Activated naive CD8-positive, alpha-beta T cell treated with anti-CD3 and anti-CD28 coated beads, Interleukin-2, amount 10 ng/mL, durations not matched to agents 7 days and 5 days (primary cell): ENCODE results near the gene HS6ST3. TPM values are rescaled to one million over a fixed set of nuclear protein-coding genes. Genes with fewer than 3 reads are reported as not detected.

ENCODE experiments used
- ATAC-seq: fragments of 150-1000 bp; cut with Tn5 transposase; one replicate; pipeline ENCODE4 v1.10.0; 2021; ENCODE audit warnings: low read depth, moderate library complexity
- POLR2A ChIA-PET: fragments of 350-600 bp; sonication (Branson Sonifier 250); formaldehyde crosslinking; loops from one replicate; lab custom pipeline; 2021; ENCODE audit warnings: antibody characterized with exemption; lab: Charles Lee
- DNase-seq: peaks from one replicate; pipeline ENCODE4 v3.0.0; 2021
- H3K27ac Mint-ChIP-seq: one replicate; pipeline ENCODE4 v1.8.0; 2022; ENCODE audit warnings: mild to moderate bottlenecking, mixed read lengths
- H3K27me3 Mint-ChIP-seq: one replicate; pipeline ENCODE4 v1.8.0; 2022; ENCODE audit warnings: mild to moderate bottlenecking, moderate library complexity, mixed read lengths
- H3K36me3 Mint-ChIP-seq: one replicate; pipeline ENCODE4 v1.8.0; 2021; ENCODE audit warnings: mild to moderate bottlenecking, mixed read lengths
- H3K4me1 Mint-ChIP-seq: one replicate; pipeline ENCODE4 v1.8.0; 2021; ENCODE audit warnings: mixed read lengths
- H3K4me3 Mint-ChIP-seq: one replicate; pipeline ENCODE4 v1.8.0; 2022; ENCODE audit warnings: mild to moderate bottlenecking, moderate library complexity, mixed read lengths
- H3K9me3 Mint-ChIP-seq: one replicate; pipeline ENCODE4 v1.8.0; 2021; ENCODE audit warnings: mixed read lengths
- total RNA-seq, 2 experiments: library from RNA; stranded (reverse); gene quantifications; one replicate each; pipeline ENCODE4 v1.2.3, GENCODE V29; 2021

Gene HS6ST3
- total RNA-seq, 2 experiments from 2014 or later = not detected

DNA sequence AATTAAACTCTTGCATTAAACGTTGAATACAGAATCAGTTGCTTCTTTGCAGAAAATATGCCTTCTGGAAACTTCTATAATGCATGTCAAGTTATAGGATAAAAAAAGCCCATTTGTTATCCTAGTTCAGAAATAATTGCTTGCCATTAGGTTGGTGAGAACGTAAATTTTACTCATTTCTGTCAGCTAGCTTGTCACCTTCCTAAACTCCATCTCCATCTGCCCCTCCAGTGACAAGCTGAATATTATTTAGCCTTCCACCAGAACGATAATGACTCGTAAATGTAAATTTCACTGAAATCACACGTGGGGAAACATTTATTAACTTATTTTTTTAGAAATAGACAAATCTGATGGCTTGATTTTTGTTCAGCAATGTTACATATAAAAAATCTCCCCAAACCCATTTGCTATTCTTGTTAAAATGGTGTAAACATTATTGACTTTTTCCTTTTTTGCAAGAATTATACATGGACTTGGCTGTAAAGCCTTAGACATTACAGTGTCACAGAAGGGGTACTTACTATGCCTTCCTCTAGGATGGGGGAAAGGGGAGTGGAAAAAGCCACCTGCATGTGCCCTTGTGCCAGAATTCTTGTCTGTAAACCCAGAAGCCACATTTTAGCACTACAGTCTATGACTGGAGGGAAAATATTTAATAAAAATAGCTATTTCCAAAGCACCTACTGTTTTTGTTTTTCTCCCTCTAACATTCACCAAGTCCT lies 577.5 kb downstream of the HS6ST3 start:
- Mint-ChIP-seq H3K27me3 (no peaks in the 10 kb centered on the region), H3K36me3 (no peaks in the 10 kb centered on the region), H3K27ac (no peak overlapping the region), H3K4me3 (no peak overlapping the region), H3K4me1 (no peaks in the 10 kb centered on the region), H3K9me3 (peaks cover 8% of the 10 kb centered on the region)
- ATAC-seq (no peak), DNase-seq (no peak)
- POLR2A ChIA-PET = no interaction called here

DNA sequence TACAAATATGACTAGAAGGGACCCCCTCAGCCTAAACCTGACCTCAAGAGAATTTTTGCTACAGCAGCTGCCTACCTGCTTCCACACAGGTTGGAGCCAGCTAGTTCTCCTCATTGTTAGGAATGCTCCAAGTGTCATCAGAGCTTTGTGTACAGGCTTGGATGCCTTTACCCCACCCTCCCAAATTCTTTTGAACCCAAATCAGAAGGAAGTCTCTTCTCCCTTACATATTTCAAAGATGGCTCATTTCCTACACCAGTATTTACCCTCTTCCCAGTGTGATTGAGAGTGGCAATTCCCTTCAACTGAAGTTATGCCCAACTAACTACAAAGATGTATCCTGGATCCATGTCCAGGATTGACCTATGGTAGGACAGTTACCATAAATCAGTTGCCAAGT lies 581.2 kb downstream of the HS6ST3 start:
- no peaks in the 10 kb centered on the region for H3K27me3 Mint-ChIP-seq
- DNase-seq (no peak), ATAC-seq (no peak)
- H3K9me3 Mint-ChIP-seq = peaks cover 1% of the 10 kb centered on the region
- POLR2A ChIA-PET = no interaction called here
- no peaks in the 10 kb centered on the region for H3K36me3 Mint-ChIP-seq
- H3K4me3 Mint-ChIP-seq = no peak overlapping the region
- no peaks in the 10 kb centered on the region for H3K4me1 Mint-ChIP-seq
- H3K27ac Mint-ChIP-seq = no peak overlapping the region

DNA sequence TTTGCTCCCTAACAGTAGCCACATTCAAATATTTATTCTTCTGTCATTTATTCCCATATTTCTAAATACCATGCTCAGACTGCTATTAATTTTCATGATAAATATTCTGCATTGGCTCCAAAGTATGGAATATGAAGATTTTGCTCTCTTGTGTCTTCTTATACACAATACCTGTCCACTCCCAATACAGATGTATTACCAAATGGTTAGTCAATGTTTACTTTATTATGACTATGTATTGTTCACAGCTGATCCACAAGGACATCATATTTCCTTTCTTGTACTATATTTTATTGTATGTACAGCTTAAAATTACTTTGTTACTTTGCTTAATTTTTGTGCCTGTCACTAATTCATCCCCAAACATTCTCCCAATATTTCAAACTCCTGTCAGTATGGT lies 582.1 kb downstream of the HS6ST3 start:
- H3K4me1 Mint-ChIP-seq = no peaks in the 10 kb centered on the region
- no peaks in the 10 kb centered on the region for H3K27me3 Mint-ChIP-seq
- POLR2A ChIA-PET = no interaction called here
- DNase-seq (no peak), ATAC-seq (no peak)
- H3K9me3 Mint-ChIP-seq = peaks cover 1% of the 10 kb centered on the region
- H3K4me3 Mint-ChIP-seq = no peak overlapping the region
- H3K27ac Mint-ChIP-seq = no peak overlapping the region
- H3K36me3 Mint-ChIP-seq = no peaks in the 10 kb centered on the region

DNA sequence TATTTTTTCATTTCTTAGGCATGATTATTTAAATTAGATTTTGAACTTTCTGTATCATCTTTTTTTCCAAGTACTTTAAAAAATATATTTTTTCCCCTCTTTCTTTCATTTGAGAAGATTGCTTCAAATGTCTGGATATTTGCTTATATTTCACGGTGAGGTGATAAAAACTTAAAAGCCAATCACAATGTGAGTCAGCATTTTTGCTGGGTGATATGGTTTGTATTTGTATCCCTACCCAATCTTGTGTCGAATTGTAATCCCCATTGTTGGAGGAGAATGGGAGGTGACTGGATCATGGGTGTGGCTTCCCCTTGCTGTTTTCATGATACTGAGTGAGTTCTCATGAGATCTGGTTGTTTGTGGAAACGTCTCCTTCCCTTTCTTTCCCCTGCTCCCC lies 583.9 kb downstream of the HS6ST3 start:
- Mint-ChIP-seq H3K9me3 (peaks cover 1% of the 10 kb centered on the region), H3K27ac (no peak overlapping the region), H3K4me1 (no peaks in the 10 kb centered on the region), H3K36me3 (no peaks in the 10 kb centered on the region), H3K4me3 (no peak overlapping the region), H3K27me3 (no peaks in the 10 kb centered on the region)
- DNase-seq (no peak), ATAC-seq (no peak)
- POLR2A ChIA-PET = no interaction called here

DNA sequence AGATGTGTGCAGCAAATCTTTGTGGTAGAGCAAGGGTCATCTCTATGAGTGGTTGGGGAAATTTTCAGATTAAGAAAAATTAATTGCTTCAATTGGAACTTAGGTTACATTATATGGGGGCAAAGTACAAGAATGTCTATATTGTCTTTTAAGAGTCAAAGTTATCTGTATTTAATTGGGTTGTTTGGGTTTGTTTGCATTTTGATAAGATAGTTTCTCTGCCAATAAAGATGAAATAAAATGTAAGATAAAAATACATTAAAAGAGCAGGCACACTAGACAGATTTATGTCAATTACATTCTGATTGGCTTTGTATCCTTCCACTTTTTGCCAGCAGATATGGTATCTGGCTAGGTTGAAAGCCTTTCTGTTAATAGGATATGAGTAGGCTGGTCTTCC lies 587.1 kb downstream of the HS6ST3 start:
- ATAC-seq = no peak
- no peak overlapping the region for H3K27ac Mint-ChIP-seq
- POLR2A ChIA-PET = no interaction called here
- DNase-seq = no peak
- peaks cover 2% of the 10 kb centered on the region for H3K9me3 Mint-ChIP-seq
- H3K4me3 Mint-ChIP-seq = no peak overlapping the region
- no peaks in the 10 kb centered on the region for H3K4me1 Mint-ChIP-seq
- no peaks in the 10 kb centered on the region for H3K36me3 Mint-ChIP-seq
- H3K27me3 Mint-ChIP-seq = no peaks in the 10 kb centered on the region

DNA sequence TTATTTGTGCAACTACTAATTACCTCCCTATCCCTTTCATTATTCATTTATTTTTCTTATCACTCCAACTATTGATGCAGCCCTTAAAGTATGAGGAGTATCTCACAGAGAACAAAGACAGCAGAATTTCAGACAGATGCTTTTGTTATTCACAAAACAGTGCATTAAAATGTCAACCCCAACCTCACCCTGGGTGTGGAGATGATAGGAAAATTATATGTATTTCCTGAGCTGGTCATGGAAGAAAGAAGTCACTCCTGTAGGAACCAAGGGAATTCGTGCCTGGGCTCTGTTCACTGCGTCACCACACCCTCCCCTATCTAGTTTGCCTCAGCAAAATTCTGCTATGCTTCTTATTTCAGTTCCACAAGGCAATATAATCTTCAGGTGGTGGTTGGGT lies 588.9 kb downstream of the HS6ST3 start:
- H3K4me1 Mint-ChIP-seq = no peaks in the 10 kb centered on the region
- H3K27me3 Mint-ChIP-seq = no peaks in the 10 kb centered on the region
- H3K36me3 Mint-ChIP-seq = no peaks in the 10 kb centered on the region
- H3K27ac Mint-ChIP-seq = no peak overlapping the region
- ATAC-seq = no peak
- POLR2A ChIA-PET = no interaction called here
- H3K9me3 Mint-ChIP-seq = peaks cover 2% of the 10 kb centered on the region
- no peak for DNase-seq
- H3K4me3 Mint-ChIP-seq = no peak overlapping the region

DNA sequence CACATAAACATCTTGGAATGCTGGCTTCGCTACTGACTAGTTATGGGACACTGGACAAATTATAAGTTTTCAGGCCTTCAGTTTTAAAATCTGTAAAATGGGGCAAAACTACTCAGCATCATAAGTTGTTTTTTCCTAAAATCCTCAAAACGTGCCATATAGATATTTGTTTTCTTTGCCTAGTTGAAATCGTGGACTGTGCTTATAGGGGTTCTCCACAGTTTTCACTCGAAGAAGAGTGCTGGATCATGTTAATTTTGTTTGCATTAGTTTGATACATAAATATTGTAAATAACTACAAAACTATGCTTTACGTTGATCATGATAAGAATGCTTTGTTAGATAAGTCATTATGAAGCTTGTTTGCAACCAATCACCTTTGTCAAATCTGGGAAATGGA lies 591.0 kb downstream of the HS6ST3 start:
- Mint-ChIP-seq H3K27me3 (no peaks in the 10 kb centered on the region), H3K4me1 (no peaks in the 10 kb centered on the region), H3K27ac (no peak overlapping the region), H3K36me3 (no peaks in the 10 kb centered on the region), H3K4me3 (no peak overlapping the region), H3K9me3 (peaks cover 2% of the 10 kb centered on the region)
- no peak for ATAC-seq
- POLR2A ChIA-PET = no interaction called here
- DNase-seq = no peak

DNA sequence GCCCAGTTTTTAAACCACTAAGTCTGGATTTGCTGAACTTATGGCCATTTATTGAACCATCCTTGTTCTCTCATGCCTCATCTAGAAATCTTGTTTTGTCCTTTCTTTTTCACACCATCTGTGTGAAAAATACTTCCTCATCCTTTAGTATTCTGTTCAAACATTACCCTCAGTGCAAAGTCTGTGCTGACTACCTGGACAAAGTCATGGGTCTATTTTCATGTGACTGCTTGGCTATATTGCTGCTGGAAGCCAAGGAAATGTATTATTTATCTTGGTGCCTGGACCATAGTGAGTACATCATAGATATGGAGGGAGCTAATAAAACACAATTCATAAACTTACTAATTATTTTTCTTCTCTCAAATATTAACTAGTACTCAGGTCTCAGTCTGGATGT lies 591.9 kb downstream of the HS6ST3 start:
- no peaks in the 10 kb centered on the region for H3K27me3 Mint-ChIP-seq
- no peak overlapping the region for H3K27ac Mint-ChIP-seq
- H3K4me3 Mint-ChIP-seq = no peak overlapping the region
- H3K4me1 Mint-ChIP-seq = no peaks in the 10 kb centered on the region
- POLR2A ChIA-PET = no interaction called here
- no peak for ATAC-seq
- H3K9me3 Mint-ChIP-seq = peaks cover 2% of the 10 kb centered on the region
- no peak for DNase-seq
- H3K36me3 Mint-ChIP-seq = no peaks in the 10 kb centered on the region

DNA sequence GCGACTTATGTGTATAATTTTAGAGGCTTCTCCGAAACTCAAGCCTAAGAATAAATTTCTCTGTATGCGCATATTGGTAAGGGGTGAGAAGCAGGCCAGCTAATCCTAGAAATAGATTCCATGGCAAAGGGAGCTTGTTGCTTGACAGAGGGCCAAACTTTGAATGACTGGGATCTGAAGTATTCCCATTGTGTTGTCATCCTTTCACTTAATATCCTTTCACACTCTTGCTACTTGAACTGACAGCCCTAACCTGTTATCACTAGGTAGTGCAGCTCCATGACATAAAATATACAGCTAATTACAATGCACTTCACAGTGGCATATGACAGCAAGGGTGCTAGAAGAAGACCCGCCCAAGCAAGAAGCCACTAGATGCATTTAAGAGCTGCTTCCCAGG lies 594.6 kb downstream of the HS6ST3 start:
- H3K4me3 Mint-ChIP-seq = no peak overlapping the region
- no peaks in the 10 kb centered on the region for H3K27me3 Mint-ChIP-seq
- H3K27ac Mint-ChIP-seq = no peak overlapping the region
- peaks cover 2% of the 10 kb centered on the region for H3K9me3 Mint-ChIP-seq
- no peak for DNase-seq
- ATAC-seq = no peak
- POLR2A ChIA-PET = no interaction called here
- H3K4me1 Mint-ChIP-seq = no peaks in the 10 kb centered on the region
- H3K36me3 Mint-ChIP-seq = no peaks in the 10 kb centered on the region

DNA sequence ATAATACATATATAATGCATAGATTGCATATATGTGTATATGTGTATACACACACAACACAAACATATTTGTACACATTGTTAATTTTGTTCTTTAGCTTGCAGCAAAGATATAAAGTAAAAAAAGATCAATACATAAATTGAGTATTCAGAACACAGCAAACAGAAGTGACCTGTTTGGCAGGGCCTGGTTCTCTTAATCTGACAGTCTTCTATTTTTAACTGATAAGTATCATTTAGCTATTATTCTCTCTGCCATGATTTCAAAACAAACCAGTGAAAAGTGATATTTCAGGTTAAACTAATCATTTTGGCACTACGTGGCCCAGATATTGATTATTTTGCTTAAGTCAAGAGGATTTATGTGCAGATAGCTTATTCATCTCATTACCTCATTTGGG lies 595.0 kb downstream of the HS6ST3 start:
- Mint-ChIP-seq H3K27me3 (no peaks in the 10 kb centered on the region), H3K36me3 (no peaks in the 10 kb centered on the region), H3K4me3 (no peak overlapping the region), H3K9me3 (peaks cover 2% of the 10 kb centered on the region), H3K4me1 (no peaks in the 10 kb centered on the region), H3K27ac (no peak overlapping the region)
- no peak for DNase-seq
- POLR2A ChIA-PET = no interaction called here
- no peak for ATAC-seq

DNA sequence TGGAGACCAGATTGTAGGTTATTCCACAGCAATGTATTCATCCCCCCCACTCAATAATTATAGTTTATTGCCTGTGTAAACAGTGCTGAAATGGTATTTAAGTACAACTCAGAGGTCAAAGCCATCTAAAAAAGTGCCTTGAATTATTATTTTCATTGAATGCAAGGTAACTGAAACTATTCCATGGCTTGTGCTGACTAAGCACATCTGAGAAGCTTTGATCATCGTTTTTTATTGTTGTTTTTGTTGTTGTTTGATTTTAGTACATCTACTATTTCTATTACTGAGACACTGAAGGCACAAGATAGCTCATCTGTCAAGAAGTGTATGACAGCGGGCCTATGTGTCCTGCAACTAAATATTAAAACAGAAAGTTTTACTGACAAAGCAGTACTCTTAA lies 596.4 kb downstream of the HS6ST3 start:
- Mint-ChIP-seq H3K9me3 (peaks cover under 1% of the 10 kb centered on the region), H3K4me3 (no peak overlapping the region), H3K4me1 (no peaks in the 10 kb centered on the region), H3K36me3 (no peaks in the 10 kb centered on the region), H3K27ac (no peak overlapping the region), H3K27me3 (no peaks in the 10 kb centered on the region)
- POLR2A ChIA-PET = no interaction called here
- ATAC-seq (no peak), DNase-seq (no peak)

DNA sequence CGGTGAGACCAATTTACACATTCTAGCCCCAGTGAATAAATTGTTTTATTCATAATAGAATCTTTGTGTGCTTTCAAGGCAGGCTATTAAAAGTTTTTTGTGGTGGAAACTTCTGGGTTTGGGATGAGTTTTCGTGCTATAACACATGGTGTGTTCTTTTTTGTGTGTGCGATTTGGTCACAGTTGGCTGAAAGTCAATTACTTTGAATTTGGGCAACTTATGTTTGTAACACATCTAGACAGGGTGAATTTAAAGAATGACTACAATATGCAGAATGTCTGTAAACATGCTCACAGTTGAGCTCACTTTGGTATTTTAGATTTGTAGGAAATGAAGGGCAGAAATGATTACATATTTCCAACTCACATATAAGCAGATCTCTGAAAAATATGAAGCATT lies 597.3 kb downstream of the HS6ST3 start:
- POLR2A ChIA-PET = no interaction called here
- Mint-ChIP-seq H3K36me3 (no peaks in the 10 kb centered on the region), H3K27me3 (no peaks in the 10 kb centered on the region), H3K4me3 (no peak overlapping the region), H3K27ac (no peak overlapping the region), H3K9me3 (no peaks in the 10 kb centered on the region), H3K4me1 (no peaks in the 10 kb centered on the region)
- no peak for DNase-seq
- ATAC-seq = no peak

DNA sequence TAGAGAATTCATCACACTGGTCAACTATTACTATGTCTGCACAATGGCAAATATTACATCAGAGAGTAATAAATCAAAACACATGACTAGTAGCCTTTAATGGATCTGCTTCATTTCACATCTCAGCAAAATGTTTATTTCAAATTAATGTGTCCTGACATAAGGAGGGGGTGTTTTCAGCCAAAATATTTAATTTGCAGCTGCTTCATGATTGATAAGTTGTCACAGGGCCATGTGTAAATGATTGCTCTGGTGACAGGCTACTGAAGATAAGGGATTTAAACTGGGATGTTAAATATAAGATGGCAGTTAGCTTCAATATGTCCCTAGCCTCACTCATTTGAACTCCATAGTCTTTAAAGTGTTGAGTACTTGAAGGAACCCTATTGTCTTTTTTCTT lies 601.1 kb downstream of the HS6ST3 start:
- H3K4me1 Mint-ChIP-seq = no peaks in the 10 kb centered on the region
- H3K9me3 Mint-ChIP-seq = no peaks in the 10 kb centered on the region
- no peak overlapping the region for H3K27ac Mint-ChIP-seq
- H3K4me3 Mint-ChIP-seq = no peak overlapping the region
- ATAC-seq = no peak
- POLR2A ChIA-PET = no interaction called here
- no peak for DNase-seq
- no peaks in the 10 kb centered on the region for H3K36me3 Mint-ChIP-seq
- H3K27me3 Mint-ChIP-seq = no peaks in the 10 kb centered on the region

DNA sequence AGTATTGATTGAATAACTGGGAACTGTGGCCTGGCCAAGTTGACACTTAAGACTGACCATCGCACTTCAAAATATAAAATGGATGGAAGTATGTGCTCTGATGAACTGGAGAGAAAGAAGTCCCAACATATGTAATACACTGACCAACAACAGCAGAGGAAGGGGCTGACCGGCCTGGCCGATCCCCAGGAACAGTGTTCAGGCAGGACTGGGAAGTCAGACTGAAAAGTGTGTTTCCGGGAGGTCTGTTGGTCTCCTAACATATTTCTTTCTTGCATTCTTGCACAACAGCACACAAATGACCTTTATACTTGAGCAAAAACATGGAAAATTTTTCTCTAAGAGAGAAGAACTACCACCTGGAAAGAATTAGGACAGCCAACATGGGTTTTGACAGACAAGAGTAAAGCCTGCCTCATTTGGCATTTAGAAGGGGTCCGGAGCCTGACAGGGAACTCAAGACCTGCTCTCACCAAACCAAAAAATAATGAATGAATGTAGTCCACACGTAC lies 606.5 kb downstream of the HS6ST3 start:
- Mint-ChIP-seq H3K9me3 (peaks cover 4% of the 10 kb centered on the region), H3K27me3 (no peaks in the 10 kb centered on the region), H3K36me3 (no peaks in the 10 kb centered on the region), H3K4me1 (no peaks in the 10 kb centered on the region), H3K4me3 (no peak overlapping the region), H3K27ac (no peak overlapping the region)
- ATAC-seq (no peak), DNase-seq (no peak)
- POLR2A ChIA-PET = no interaction called here
